Measurements from ENCODE around the gene HACE1. TPM values are rescaled to one million over a fixed set of nuclear protein-coding genes. Genes with fewer than 3 reads are reported as not detected.

Gene HACE1
- total and polyA plus RNA-seq, 10 donors = 3.8 to 17.3 (median 13.0) TPM

DNA sequence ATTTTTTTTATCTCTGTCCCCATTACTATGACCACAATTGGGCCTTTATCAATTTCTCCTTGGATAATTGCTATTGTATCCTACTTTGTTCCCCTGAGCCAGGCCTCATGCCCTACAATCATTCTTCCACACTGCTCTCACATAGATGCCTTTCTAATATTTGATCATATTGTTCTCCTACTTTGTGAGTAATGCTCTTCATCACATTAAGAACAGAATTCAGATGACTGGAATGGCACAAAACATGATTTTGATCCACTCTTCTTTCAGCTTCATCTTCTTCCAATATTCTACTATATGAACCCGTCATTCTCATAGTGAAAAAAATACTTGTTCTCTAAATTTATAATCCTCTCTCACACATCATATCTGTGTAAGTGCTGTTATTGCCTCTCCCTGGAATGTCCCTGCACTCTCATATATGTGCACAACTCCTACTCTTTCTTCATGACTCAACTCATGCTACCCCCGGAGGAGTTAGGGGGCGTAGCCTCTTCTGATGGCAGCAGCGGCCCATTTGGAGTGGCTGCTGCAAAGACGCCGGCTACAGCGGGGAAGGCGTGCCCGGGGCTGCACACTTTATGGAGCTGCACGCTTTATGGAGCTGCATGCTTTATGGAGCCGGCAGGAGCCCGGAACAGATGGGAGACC is 25.3 kb upstream of the HACE1 start:
- no peak for DNase-seq
- H3K27me3 ChIP-seq (replicated peaks in 1 of 7) = peaks cover 0 to 6% (median 0%) of the 10 kb centered on the region in 7 donors
- no peak overlapping the region for H3K27ac ChIP-seq
- 61 to 87% (median 71%) methylated on average over 9 to 12 of the region's 12 CpGs for WGBS, 5 donors
- no peaks in the 10 kb centered on the region for H3K36me3 ChIP-seq
- intact Hi-C loops (cut with DNase I; ENCODE audit: low total_unique reads) = no loop called here
- TF ChIP-seq POLR2AphosphoS5 (IDR thresholded peaks at IDR 0.05) = no peak
- TF ChIP-seq POLR2A (IDR thresholded peaks at IDR 0.05) = no peak
- TF ChIP-seq, protein P1, sequence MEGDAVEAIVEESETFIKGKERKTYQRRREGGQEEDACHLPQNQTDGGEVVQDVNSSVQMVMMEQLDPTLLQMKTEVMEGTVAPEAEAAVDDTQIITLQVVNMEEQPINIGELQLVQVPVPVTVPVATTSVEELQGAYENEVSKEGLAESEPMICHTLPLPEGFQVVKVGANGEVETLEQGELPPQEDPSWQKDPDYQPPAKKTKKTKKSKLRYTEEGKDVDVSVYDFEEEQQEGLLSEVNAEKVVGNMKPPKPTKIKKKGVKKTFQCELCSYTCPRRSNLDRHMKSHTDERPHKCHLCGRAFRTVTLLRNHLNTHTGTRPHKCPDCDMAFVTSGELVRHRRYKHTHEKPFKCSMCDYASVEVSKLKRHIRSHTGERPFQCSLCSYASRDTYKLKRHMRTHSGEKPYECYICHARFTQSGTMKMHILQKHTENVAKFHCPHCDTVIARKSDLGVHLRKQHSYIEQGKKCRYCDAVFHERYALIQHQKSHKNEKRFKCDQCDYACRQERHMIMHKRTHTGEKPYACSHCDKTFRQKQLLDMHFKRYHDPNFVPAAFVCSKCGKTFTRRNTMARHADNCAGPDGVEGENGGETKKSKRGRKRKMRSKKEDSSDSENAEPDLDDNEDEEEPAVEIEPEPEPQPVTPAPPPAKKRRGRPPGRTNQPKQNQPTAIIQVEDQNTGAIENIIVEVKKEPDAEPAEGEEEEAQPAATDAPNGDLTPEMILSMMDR (IDR thresholded peaks at IDR 0.05 in 8 of 11, conservative IDR thresholded peaks at IDR 0.05 in 3 of 11) = no peak
- no peak overlapping the region for H3K4me3 ChIP-seq
- peaks cover 0 to 12% (median 7%) of the 10 kb centered on the region in 8 donors for H3K9me3 ChIP-seq
- H3K4me1 ChIP-seq = no peaks in the 10 kb centered on the region

GRCh38 chr6:104881964-104882668 is 22.4 kb upstream of the HACE1 start:
- H3K9me3 ChIP-seq = no peaks in the 10 kb centered on the region
- 48 to 70% (median 60%) methylated on average over 3 of the region's 3 CpGs for WGBS, 5 donors
- intact Hi-C loops (cut with DNase I; ENCODE audit: low total_unique reads) = no loop called here

GRCh38 chr6:104862456-104862855 is 2.7 kb upstream of the HACE1 start:
- H3K4me3 ChIP-seq = no peak overlapping the region
- no peaks in the 10 kb centered on the region for H3K36me3 ChIP-seq
- H3K9me3 ChIP-seq = no peaks in the 10 kb centered on the region
- TF ChIP-seq, protein P1 (IDR thresholded peaks at IDR 0.05 in 8 of 11, conservative IDR thresholded peaks at IDR 0.05 in 3 of 11) = no peak
- TF ChIP-seq POLR2A (IDR thresholded peaks at IDR 0.05) (no peak), POLR2AphosphoS5 (IDR thresholded peaks at IDR 0.05) (no peak)
- no peak for DNase-seq
- WGBS, 5 donors = 72 to 78% (median 76%) methylated on average over 3 of the region's 3 CpGs
- intact Hi-C loops (cut with DNase I; ENCODE audit: low total_unique reads) = no loop called here
- peaks cover 0 to 23% (median 0%) of the 10 kb centered on the region in 7 donors for H3K27me3 ChIP-seq (replicated peaks in 1 of 7)
- H3K27ac ChIP-seq = no peak overlapping the region
- H3K4me1 ChIP-seq = peaks cover 6 to 25% (median 11%) of the 10 kb centered on the region in 6 donors

More at GRCh38 chr6:104881964-104882668, 22.4 kb upstream of the HACE1 start:
- H3K4me3 ChIP-seq = no peak overlapping the region
- peaks cover 0 to 6% (median 0%) of the 10 kb centered on the region in 7 donors for H3K27me3 ChIP-seq (replicated peaks in 1 of 7)
- no peaks in the 10 kb centered on the region for H3K36me3 ChIP-seq
- no peak for TF ChIP-seq POLR2AphosphoS5 (IDR thresholded peaks at IDR 0.05)
- TF ChIP-seq, protein P1 (IDR thresholded peaks at IDR 0.05 in 8 of 11, conservative IDR thresholded peaks at IDR 0.05 in 3 of 11) = no peak
- TF ChIP-seq POLR2A (IDR thresholded peaks at IDR 0.05) = no peak
- H3K4me1 ChIP-seq = no peaks in the 10 kb centered on the region
- no peak for DNase-seq
- H3K27ac ChIP-seq = no peak overlapping the region

- Histone ChIP-seq H3K36me3 (no peaks in the 10 kb centered on the region), H3K9me3 (no peaks in the 10 kb centered on the region), H3K4me3 (peak overlapping the region in 7 of 8 donors; percentile 70 to 99 (median 82)), H3K27ac (peak overlapping the region in 6 of 8 donors; percentile 73 to 90 (median 84)), H3K27me3 (replicated peaks in 1 of 7) (peaks cover 0 to 10% (median 0%) of the 10 kb centered on the region in 7 donors), H3K4me1 (peaks cover 6 to 25% (median 11%) of the 10 kb centered on the region in 6 donors)
- TF ChIP-seq, protein P1 (IDR thresholded peaks at IDR 0.05 in 8 of 11, conservative IDR thresholded peaks at IDR 0.05 in 3 of 11) = no peak
- TF ChIP-seq POLR2AphosphoS5 (IDR thresholded peaks at IDR 0.05) (no peak), POLR2A (IDR thresholded peaks at IDR 0.05) (no peak)
- intact Hi-C loops (cut with DNase I; ENCODE audit: low total_unique reads) = no loop called here
- DNase-seq = no peak
- WGBS, 5 donors = 91 to 96% (median 94%) methylated on average over 2 of the region's 2 CpGs
Observed at GRCh38 chr6:104860221-104860620, 502 bp upstream of the HACE1 start.

Measured in spleen (tissue), 11 donors.